K562 (cell line): ENCODE measurements around the gene SEPTIN8. TPM values are rescaled to one million over a fixed set of nuclear protein-coding genes. Genes with fewer than 3 reads are reported as not detected.

Experiments
- ATAC-seq: fragments of 200-7000 bp; cut with Tn5 transposase; 3 replicates; pipeline ENCODE4 v1.9.1; 2020; ENCODE audit warnings: moderate library complexity
- BruUV-seq: library from RNA; stranded (reverse); fragments of 400-500 nt; replicated peaks from 2 replicates; lab custom pipeline; 2021; lab: Mats Ljungman, UMichigan
- CTCF ChIA-PET: fragments of 300-600 bp; formaldehyde crosslinking; extraction: SDS; loops from one replicate; lab custom pipeline; 2021; ENCODE audit warnings: low intra/inter-chr PET ratio; lab: Yijun Ruan, JAX
- POLR2A ChIA-PET: fragments of 300-600, 350-650 bp; sonication (Branson Sonifier 250); formaldehyde crosslinking; extraction: SDS; loops from one replicate; lab custom pipeline; 2021; ENCODE audit warnings: antibody characterized with exemption, inconsistent platforms; lab: Yijun Ruan, JAX
- DNase-seq, 4 experiments: peaks; one replicate each; pipeline versions ENCODE4 v3.0.0 to v3.0.0-alpha.2; 2011 to 2018; ENCODE audit warnings: low spot score in 3 of 4, mixed read lengths in 3 of 4; ENCODE audit errors: extremely low read depth in 1 of 4
- FAIRE-seq: peaks from 2 replicates; lab custom pipeline; 2011; peaks lifted over from hg19 to GRCh38; lab: Jason Lieb, UNC
- H2AFZ ChIP-seq: 2 replicates; pipeline ENCODE4 v1.6.0; 2011; ENCODE audit warnings: low read depth, low read length, control low read depth, inconsistent platforms
- H3K27ac ChIP-seq: fragments of 200-600 bp; 3 replicates; pipeline ENCODE4 v1.8.0; 2011; ENCODE audit warnings: low read depth, mild to moderate bottlenecking, control low read depth, inconsistent platforms, low read length, moderate library complexity, mixed read lengths; ENCODE audit errors: extremely low read depth
- H3K27me3 ChIP-seq, 2 experiments: fragments of 300-600 bp in 1 of 2; 2 replicates in 1 of 2; 3 replicates in 1 of 2; pipeline versions ENCODE4 v1.6.0 to v1.8.0; 2011; ENCODE audit warnings: inconsistent platforms in 2 of 2, low read length in 2 of 2, mild to moderate bottlenecking in 1 of 2, mixed read lengths in 1 of 2, moderate library complexity in 1 of 2; ENCODE audit not compliant: control insufficient read depth in 2 of 2, insufficient read depth in 2 of 2
- H3K36me3 ChIP-seq: fragments of 300-600 bp; 3 replicates; pipeline ENCODE4 v1.8.0; 2011; ENCODE audit warnings: mild to moderate bottlenecking, low read length, inconsistent platforms; ENCODE audit not compliant: control insufficient read depth, insufficient read depth
- H3K4me1 ChIP-seq, 2 experiments: fragments of 200-600 bp in 1 of 2; replicated peaks in 1 of 2; 2 replicates in 1 of 2; 3 replicates in 1 of 2; pipeline versions ENCODE4 v1.5.1 to v1.8.0; 2011; ENCODE audit warnings: inconsistent platforms in 2 of 2, low read length in 2 of 2, mild to moderate bottlenecking in 1 of 2, mixed read lengths in 1 of 2, moderate library complexity in 1 of 2; ENCODE audit not compliant: control insufficient read depth in 2 of 2, insufficient read depth in 2 of 2
- H3K4me2 ChIP-seq: 2 replicates; pipeline ENCODE4 v1.6.1; 2011; ENCODE audit warnings: low read length, control low read depth, inconsistent platforms, mixed read lengths; ENCODE audit not compliant: insufficient read depth
- H3K4me3 ChIP-seq: fragments of 200-600 bp; sonication (generic), shearing (Covaris generic); 2 replicates; pipeline ENCODE4 v1.5.1; 2016; ENCODE audit warnings: control low read depth, inconsistent platforms
- H3K79me2 ChIP-seq: fragments of 200-600 bp; 3 replicates; pipeline ENCODE4 v1.8.0; 2011; ENCODE audit warnings: low read length, inconsistent platforms; ENCODE audit not compliant: control insufficient read depth, insufficient read depth
- H3K9ac ChIP-seq, 2 experiments: 2 replicates each; pipeline versions ENCODE4 v1.6.0 to v1.6.1; 2011; ENCODE audit warnings: low read depth in 2 of 2, low read length in 2 of 2, control low read depth in 1 of 2, inconsistent platforms in 1 of 2, mild to moderate bottlenecking in 1 of 2, mixed read lengths in 1 of 2; ENCODE audit not compliant: insufficient read depth in 1 of 2
- H3K9me1 ChIP-seq: one replicate; pipeline ENCODE4 v1.6.0; 2011; ENCODE audit warnings: inconsistent platforms, mild to moderate bottlenecking, low read length, moderate library complexity; ENCODE audit not compliant: control insufficient read depth, insufficient read depth
- H3K9me3 ChIP-seq: replicated peaks from 2 replicates; pipeline ENCODE4 v1.5.1; 2011; ENCODE audit warnings: low read depth, low read length, inconsistent platforms; ENCODE audit not compliant: control insufficient read depth, insufficient read depth
- H4K20me1 ChIP-seq: replicated peaks from 2 replicates; pipeline ENCODE4 v1.6.1; 2011; ENCODE audit warnings: low read length, inconsistent platforms, mixed read lengths; ENCODE audit not compliant: control insufficient read depth, insufficient read depth
- E2F5 ChIP-seq: sonication (generic); formaldehyde crosslinking; IDR thresholded peaks from 2 replicates; pipeline ENCODE4 v1.8.0; 2022; ENCODE audit warnings: mild to moderate bottlenecking, missing genetic modification reagents
- POLR2G ChIP-seq: fragments of 200-400 bp; formaldehyde crosslinking; IDR thresholded peaks from 2 replicates; pipeline ENCODE4 v1.6.1; 2017; ENCODE audit warnings: low read depth, mild to moderate bottlenecking, antibody characterized with exemption, low read length, moderate library complexity
- ZBTB33 ChIP-seq: sonication (generic); formaldehyde crosslinking; IDR thresholded peaks from 2 replicates; pipeline ENCODE4 v1.8.1; 2023; ENCODE audit warnings: mild to moderate bottlenecking, missing genetic modification reagents
- whole genome bisulfite sequencing: fragments of 100-300 bp; shearing (Covaris generic); methylation state at CpG from one replicate; pipeline ENCODE4 v1.1.6; 2016; ENCODE audit warnings: low coverage, mixed read lengths; ENCODE audit not compliant: insufficient coverage; ENCODE audit errors: missing lambda C conversion rate; 5-methylcytosine and 5-hydroxymethylcytosine counted together
- in situ Hi-C: fragments of 300-500 bp; cut with MboI; formaldehyde crosslinking; loops from 4 replicates; pipeline ENCODE4 v1.15.0; 2018; ENCODE audit warnings: inconsistent platforms, mixed read lengths
- intact Hi-C: fragments of 100-400 bp; cut with micrococcal nuclease; formaldehyde crosslinking; loops from 2 replicates; pipeline ENCODE4 v1.14.2; 2022
- polyA plus RNA-seq, 8 experiments: library from polyadenylated mRNA; depleted of rRNA in 4 of 8; stranded (reverse) in 5 of 8; unstranded in 3 of 8; fragments of >200 nt; fragmentation: Nextera tagmentation in 2 of 8; fragmentation: Illumina TruSeq in 1 of 8; extraction: Ambion mirVana in 2 of 8; extraction: Trizol in 1 of 8; gene quantifications; 2 replicates each; pipeline versions ENCODE4 v1.2.1 to v1.2.3, GENCODE V29; 2011 to 2014; ENCODE audit warnings: inconsistent platforms in 1 of 8, missing spikeins in 1 of 8
- total RNA-seq, 7 experiments: library from RNA; depleted of rRNA in 6 of 7; stranded (reverse); fragments of >200 nt in 6 of 7; fragmentation: Illumina TruSeq in 2 of 7; extraction: Trizol in 2 of 7; gene quantifications; 2 replicates each; pipeline versions ENCODE4 v1.2.1 to v1.2.3, GENCODE V29; 2011 to 2021; ENCODE audit warnings: low replicate concordance in 1 of 7

SEPTIN8 gene
- total and polyA plus RNA-seq, 9 of the 15 experiments (the other 6 are each of a cell fraction or from before 2014, with no cell fraction given): 19.3 to 142 (median 101) TPM

GRCh38 chr5:132747616-132748440 lies 29.2 kb downstream of the SEPTIN8 start:
- CTCF ChIA-PET: no interaction called here
- intact Hi-C loops (no loop called here), in situ Hi-C loops (no loop called here)
- Histone ChIP-seq H3K4me2 (no peak overlapping the region), H3K4me1 (peaks cover 0 to 4% of the 10 kb centered on the region in 2 experiments; a peak in 1 of 5 replicates), H3K9ac (no peak overlapping the region), H3K36me3 (no peaks in the 10 kb centered on the region), H3K79me2 (no peaks in the 10 kb centered on the region), H3K27me3 (no peaks in the 10 kb centered on the region), H3K9me1 (no peaks in the 10 kb centered on the region), H3K4me3 (no peak overlapping the region), H3K27ac (no peak overlapping the region), H3K9me3 (no peaks in the 10 kb centered on the region), H2AFZ (no peak overlapping the region), H4K20me1 (no peaks in the 10 kb centered on the region; the same call in 1 of the 2 replicates)
- FAIRE-seq: no peak
- WGBS: 93% methylated on average over 50 of the region's 76 CpGs
- POLR2A ChIA-PET: interaction anchor here (0.9 to 4.0 kb wide), 2 partner anchors 9 to 10 kb away, joined by 3 to 20 read pairs; partner anchors contain the start of gene KIF3A
- TF ChIP-seq ZBTB33 (CRISPR knock-in tag) (peak; percentile 70), POLR2G (peak; percentile 34; the same call in 1 of the 2 replicates), E2F5 (CRISPR knock-in tag) (no peak)
- DNase-seq: no peak
- no TSS peak for BruUV-seq
- ATAC-seq: no peak
